Endothelial cell (in vitro differentiated cells): ENCODE results near the gene WDR41. TPM values are rescaled to one million over a fixed set of nuclear protein-coding genes. Genes with fewer than 3 reads are reported as not detected.

ENCODE experiments used
- DNase-seq: peaks from one replicate; pipeline ENCODE4 v3.0.0; 2021; ENCODE audit warnings: low spot score
- H3K27ac Mint-ChIP-seq: one replicate; pipeline ENCODE4 v1.8.0; 2021; ENCODE audit warnings: mixed read lengths, inconsistent platforms; ENCODE audit not compliant: unreplicated experiment
- H3K27me3 Mint-ChIP-seq: one replicate; pipeline ENCODE4 v1.8.0; 2021; ENCODE audit warnings: mild to moderate bottlenecking, moderate library complexity, mixed read lengths, inconsistent platforms; ENCODE audit not compliant: unreplicated experiment
- H3K36me3 Mint-ChIP-seq: one replicate; pipeline ENCODE4 v1.8.0; 2021; ENCODE audit warnings: mild to moderate bottlenecking, low read depth, mixed read lengths, inconsistent platforms; ENCODE audit not compliant: unreplicated experiment
- H3K4me1 Mint-ChIP-seq: one replicate; pipeline ENCODE4 v1.8.0; 2021; ENCODE audit warnings: mild to moderate bottlenecking, mixed read lengths, inconsistent platforms; ENCODE audit not compliant: unreplicated experiment
- H3K4me3 Mint-ChIP-seq: one replicate; pipeline ENCODE4 v1.8.0; 2021; ENCODE audit warnings: mild to moderate bottlenecking, mixed read lengths, inconsistent platforms; ENCODE audit not compliant: unreplicated experiment
- H3K9me3 Mint-ChIP-seq: one replicate; pipeline ENCODE4 v1.8.0; 2021; ENCODE audit warnings: mixed read lengths, inconsistent platforms; ENCODE audit not compliant: unreplicated experiment
- total RNA-seq: library from RNA; stranded (reverse); fragmentation: NEBNext Ultra II Directional; extraction: Animal tissue kit (Norgen Biotek cat#: 25700); gene quantifications from one replicate; pipeline ENCODE4 v1.2.1, GENCODE V29; 2021; ENCODE audit not compliant: unreplicated experiment
- TF ChIP-seq, protein P1 (sequence below): fragments of 200-600 bp; sonication (generic); IDR thresholded peaks from one replicate; pipeline ENCODE4 v1.5.0; 2021; ENCODE audit warnings: antibody characterized with exemption; ENCODE audit not compliant: unreplicated experiment

Gene WDR41
- total RNA-seq, 1 donor from 2014 or later: 47.4 TPM

DNA sequence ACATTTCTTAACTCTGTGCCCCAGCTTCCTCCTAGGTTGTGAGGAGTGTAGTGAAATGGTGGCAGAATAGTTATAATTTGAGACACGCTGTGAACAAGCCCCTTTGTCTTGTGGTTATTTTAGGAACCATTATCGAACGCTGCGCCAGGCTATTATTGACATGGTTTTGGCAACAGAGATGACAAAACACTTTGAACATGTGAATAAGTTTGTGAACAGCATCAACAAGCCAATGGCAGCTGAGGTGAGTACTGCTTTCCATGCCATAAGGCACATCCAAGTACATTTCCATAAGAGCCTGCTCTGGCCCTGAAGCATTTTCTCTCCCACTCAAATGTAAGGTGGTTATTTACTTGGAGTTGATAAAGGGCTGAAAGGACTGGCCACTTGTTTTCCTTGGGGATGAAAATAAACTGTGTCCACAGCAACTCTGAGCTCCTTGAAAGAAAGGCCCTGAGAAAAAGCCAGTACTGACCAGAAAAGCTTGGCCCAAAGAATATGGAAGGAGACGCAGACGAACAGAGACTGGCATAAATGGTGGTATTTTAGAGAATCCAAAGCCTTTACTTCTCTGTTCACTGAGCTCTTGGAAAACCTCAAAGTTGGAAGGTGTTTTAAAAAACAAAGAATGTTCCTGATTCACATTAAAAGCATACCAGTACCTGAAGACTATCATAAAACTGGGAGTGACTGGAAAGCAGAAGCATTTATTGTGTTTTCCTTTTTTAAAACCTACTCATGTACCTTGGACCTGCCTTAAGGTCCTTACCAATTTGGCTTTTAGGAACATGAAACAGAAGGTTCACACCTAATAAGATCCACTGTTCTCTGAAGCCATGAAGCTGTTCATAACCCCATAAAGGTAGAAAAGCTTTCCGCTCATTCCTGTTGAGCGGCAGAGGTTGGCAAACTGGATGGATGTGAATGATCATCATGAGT, 72.2 kb downstream of the WDR41 start:
- no peak overlapping the region for H3K27ac Mint-ChIP-seq
- peaks cover 2% of the 10 kb centered on the region for H3K27me3 Mint-ChIP-seq
- no peaks in the 10 kb centered on the region for H3K9me3 Mint-ChIP-seq
- no peak for DNase-seq
- TF ChIP-seq, protein P1, sequence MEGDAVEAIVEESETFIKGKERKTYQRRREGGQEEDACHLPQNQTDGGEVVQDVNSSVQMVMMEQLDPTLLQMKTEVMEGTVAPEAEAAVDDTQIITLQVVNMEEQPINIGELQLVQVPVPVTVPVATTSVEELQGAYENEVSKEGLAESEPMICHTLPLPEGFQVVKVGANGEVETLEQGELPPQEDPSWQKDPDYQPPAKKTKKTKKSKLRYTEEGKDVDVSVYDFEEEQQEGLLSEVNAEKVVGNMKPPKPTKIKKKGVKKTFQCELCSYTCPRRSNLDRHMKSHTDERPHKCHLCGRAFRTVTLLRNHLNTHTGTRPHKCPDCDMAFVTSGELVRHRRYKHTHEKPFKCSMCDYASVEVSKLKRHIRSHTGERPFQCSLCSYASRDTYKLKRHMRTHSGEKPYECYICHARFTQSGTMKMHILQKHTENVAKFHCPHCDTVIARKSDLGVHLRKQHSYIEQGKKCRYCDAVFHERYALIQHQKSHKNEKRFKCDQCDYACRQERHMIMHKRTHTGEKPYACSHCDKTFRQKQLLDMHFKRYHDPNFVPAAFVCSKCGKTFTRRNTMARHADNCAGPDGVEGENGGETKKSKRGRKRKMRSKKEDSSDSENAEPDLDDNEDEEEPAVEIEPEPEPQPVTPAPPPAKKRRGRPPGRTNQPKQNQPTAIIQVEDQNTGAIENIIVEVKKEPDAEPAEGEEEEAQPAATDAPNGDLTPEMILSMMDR: no peak
- no peak overlapping the region for H3K4me3 Mint-ChIP-seq
- H3K4me1 Mint-ChIP-seq: no peaks in the 10 kb centered on the region
- H3K36me3 Mint-ChIP-seq: peaks cover 4% of the 10 kb centered on the region

DNA sequence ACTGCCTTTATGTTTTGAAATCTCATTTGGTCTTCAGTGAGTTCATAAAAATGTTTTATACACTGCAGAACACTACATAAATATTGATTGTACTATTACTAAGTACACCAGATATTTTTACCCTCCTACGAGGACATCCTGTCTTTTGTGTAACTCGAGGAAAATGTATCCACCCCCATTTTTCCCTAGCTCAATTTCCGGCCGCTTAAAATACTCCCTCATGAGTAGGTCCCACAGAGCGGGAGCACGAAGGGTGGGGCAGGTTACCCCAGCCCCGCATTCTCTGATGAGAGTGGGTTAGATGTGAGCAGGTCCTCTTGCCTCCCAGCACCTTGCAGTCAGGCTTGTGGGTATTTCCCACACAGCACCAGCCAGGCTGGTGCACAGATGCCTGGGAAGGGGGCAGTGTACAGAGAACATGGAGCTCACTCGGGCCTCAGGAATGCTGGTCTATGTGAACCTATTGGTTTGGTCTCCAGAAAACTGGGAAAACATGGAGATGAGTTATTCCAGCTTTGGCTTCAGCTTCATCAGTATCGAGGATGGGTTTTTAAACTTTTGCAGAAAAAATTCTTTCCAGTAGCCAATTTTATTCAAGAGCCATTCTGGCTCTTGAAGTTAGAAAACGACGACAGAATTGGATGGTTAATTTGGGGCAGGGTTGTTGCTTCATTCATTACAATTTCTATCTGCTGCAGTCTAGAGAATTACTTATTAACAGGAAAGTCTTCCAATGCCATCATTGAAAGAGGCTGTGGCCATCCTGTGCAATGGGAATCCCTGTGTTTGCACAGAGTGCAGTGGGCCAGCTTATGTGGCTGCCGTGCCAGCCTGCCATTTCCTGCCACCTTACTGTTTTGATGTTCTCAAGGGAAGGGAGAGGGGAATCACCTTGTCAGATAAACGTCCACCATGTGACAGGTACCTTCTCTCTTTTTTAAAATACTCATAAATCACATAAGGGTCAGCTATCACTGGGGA, 73.2 kb downstream of the WDR41 start:
- Mint-ChIP-seq H3K27me3 (peaks cover 2% of the 10 kb centered on the region), H3K9me3 (no peaks in the 10 kb centered on the region), H3K4me3 (no peak overlapping the region), H3K36me3 (peaks cover 4% of the 10 kb centered on the region), H3K27ac (no peak overlapping the region), H3K4me1 (no peaks in the 10 kb centered on the region)
- TF ChIP-seq, protein P1: no peak
- DNase-seq: no peak

DNA sequence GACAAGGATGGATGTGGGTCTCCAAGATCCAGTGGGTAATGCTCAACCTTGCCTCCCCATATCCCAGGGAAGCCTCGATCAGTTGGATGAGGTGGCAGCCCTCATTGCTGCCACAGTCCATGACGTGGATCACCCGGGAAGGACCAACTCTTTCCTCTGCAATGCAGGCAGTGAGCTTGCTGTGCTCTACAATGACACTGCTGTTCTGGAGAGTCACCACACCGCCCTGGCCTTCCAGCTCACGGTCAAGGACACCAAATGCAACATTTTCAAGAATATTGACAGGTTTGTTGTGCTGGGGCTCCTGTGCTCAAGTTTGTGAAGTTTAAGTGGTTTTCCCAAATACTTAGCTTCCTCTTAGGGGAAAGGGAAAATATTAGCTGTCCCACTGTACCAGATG, 74.0 kb downstream of the WDR41 start:
- Mint-ChIP-seq H3K36me3 (peaks cover 4% of the 10 kb centered on the region), H3K4me3 (no peak overlapping the region), H3K4me1 (no peaks in the 10 kb centered on the region), H3K27ac (no peak overlapping the region), H3K27me3 (peaks cover 2% of the 10 kb centered on the region), H3K9me3 (no peaks in the 10 kb centered on the region)
- DNase-seq: no peak
- TF ChIP-seq, protein P1: no peak

DNA sequence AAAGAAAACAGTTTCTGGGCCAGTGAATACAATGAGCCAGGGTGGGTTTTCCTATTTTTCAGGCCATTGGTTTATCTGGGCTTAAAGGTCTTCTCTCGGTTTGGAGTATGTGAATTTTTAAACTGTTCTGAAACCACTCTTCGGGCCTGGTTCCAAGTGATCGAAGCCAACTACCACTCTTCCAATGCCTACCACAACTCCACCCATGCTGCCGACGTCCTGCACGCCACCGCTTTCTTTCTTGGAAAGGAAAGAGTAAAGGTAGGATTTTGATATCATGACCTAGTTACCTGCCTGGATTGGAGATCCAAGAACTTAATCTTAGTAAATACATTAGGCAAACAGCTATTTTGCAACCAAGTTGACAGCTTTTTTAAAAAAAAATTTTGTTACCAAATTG, 79.1 kb downstream of the WDR41 start:
- TF ChIP-seq, protein P1: no peak
- no peak overlapping the region for H3K4me3 Mint-ChIP-seq
- H3K9me3 Mint-ChIP-seq: no peaks in the 10 kb centered on the region

More for the DNA sequence above, 79.1 kb downstream of the WDR41 start:
- DNase-seq: no peak
- H3K27ac Mint-ChIP-seq: no peak overlapping the region
- no peaks in the 10 kb centered on the region for H3K36me3 Mint-ChIP-seq
- H3K27me3 Mint-ChIP-seq: no peaks in the 10 kb centered on the region
- no peaks in the 10 kb centered on the region for H3K4me1 Mint-ChIP-seq
